GM18907 (cell line): ENCODE results near the gene NDUFS6.

Source experiments
- ATAC-seq: cut with Tn5 transposase; IDR thresholded peaks from one replicate; pipeline ENCODE4 v1.9.1; 2021; ENCODE audit warnings: mild to moderate bottlenecking, moderate library complexity; ENCODE audit not compliant: unreplicated experiment

Gene NDUFS6

GRCh38 chr5:1765141-1765879, 35.9 kb upstream of the NDUFS6 start:
- ATAC-seq, result no peak

GRCh38 chr5:1765880-1766235, 35.3 kb upstream of the NDUFS6 start:
- ATAC-seq, result no peak

GRCh38 chr5:1767524-1768282, 33.5 kb upstream of the NDUFS6 start:
- ATAC-seq, result no peak

- no peak for ATAC-seq
Observed at GRCh38 chr5:1768283-1769000, 32.8 kb upstream of the NDUFS6 start.

- ATAC-seq, result no peak
Observed at GRCh38 chr5:1769017-1769640, 32.1 kb upstream of the NDUFS6 start.

GRCh38 chr5:1769752-1770442, 31.3 kb upstream of the NDUFS6 start:
- ATAC-seq, result no peak

GRCh38 chr5:1770443-1770802, 30.8 kb upstream of the NDUFS6 start:
- no peak for ATAC-seq

- ATAC-seq, result no peak
Observed at GRCh38 chr5:1771149-1772065, 29.8 kb upstream of the NDUFS6 start.

- no peak for ATAC-seq
Observed at GRCh38 chr5:1772634-1773033, 28.6 kb upstream of the NDUFS6 start.

- ATAC-seq, result no peak
Observed at GRCh38 chr5:1776831-1777230, 24.4 kb upstream of the NDUFS6 start.

GRCh38 chr5:1777281-1778137, 23.7 kb upstream of the NDUFS6 start:
- no peak for ATAC-seq

- ATAC-seq, result no peak
Observed at GRCh38 chr5:1778138-1779020, 22.8 kb upstream of the NDUFS6 start.

GRCh38 chr5:1779021-1779680, 22.1 kb upstream of the NDUFS6 start:
- ATAC-seq, result no peak

GRCh38 chr5:1779782-1780613, 21.2 kb upstream of the NDUFS6 start:
- no peak for ATAC-seq

GRCh38 chr5:1780614-1780930, 20.6 kb upstream of the NDUFS6 start:
- ATAC-seq, result no peak

- no peak for ATAC-seq
Observed at GRCh38 chr5:1781107-1781506, 20.1 kb upstream of the NDUFS6 start.
